ENCODE results near the gene NAA25. TPM values are rescaled to one million over a fixed set of nuclear protein-coding genes. Genes with fewer than 3 reads are reported as not detected.
A peak's percentile ranks its signal among the peaks of the same experiment; 100 is the strongest.

NAA25 gene
- total and polyA plus RNA-seq, 9 of the 15 experiments (the other 6 are each of a cell fraction or from before 2014, with no cell fraction given) = 26.6 to 59.6 (median 48.9) TPM

DNA sequence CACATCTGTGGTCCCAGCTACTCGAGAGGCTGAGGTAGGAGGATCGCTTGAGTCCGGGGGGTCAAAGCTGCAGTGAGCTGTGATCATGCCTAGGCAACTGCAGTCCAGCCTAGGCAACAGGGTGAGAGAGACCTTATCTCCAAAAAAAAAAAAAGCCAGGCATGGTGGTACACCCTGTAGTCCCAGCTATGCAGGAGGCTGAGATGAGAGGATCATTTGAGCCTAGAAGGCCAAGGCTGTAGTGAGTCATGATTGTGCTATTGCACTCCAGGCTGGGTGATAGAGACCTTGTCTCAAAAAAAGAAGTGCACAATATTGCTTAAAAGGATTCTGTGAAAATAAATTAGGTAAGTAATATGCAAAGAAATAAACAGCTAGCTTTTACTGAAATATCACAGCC is 17.0 kb downstream of the NAA25 start:
- POLR2A ChIA-PET = interaction anchor here (1.2 kb wide), 1 partner anchor 60 kb away, joined by 3 read pairs; no protein-coding TSS in a partner anchor
- intact Hi-C loops (cut with micrococcal nuclease) (no loop called here), in situ Hi-C loops (cut with MboI) (no loop called here)
- BruUV-seq (replicated peaks) = no TSS peak
- FAIRE-seq (no peak), DNase-seq (ENCODE audit: extremely low read depth in 1 of 4, low spot score in 3 of 4) (no peak), ATAC-seq (no peak)
- H3K4me3 ChIP-seq = no peak overlapping the region
- no peak overlapping the region for H3K9ac ChIP-seq (ENCODE audit: insufficient read depth in 1 of 2, low read depth in 2 of 2, low read length in 2 of 2)
- H4K20me1 ChIP-seq (replicated peaks; ENCODE audit: control insufficient read depth, insufficient read depth, low read length) = 0 out of 2 replicates have a peak, but pooled peaks cover under 1% of the 10 kb centered on the region
- peaks cover 87% of the 10 kb centered on the region for H3K36me3 ChIP-seq (ENCODE audit: control insufficient read depth, insufficient read depth, low read length)
- no peak overlapping the region for H2AFZ ChIP-seq (ENCODE audit: low read depth, low read length)
- CTCF ChIA-PET (ENCODE audit: low intra/inter-chr PET ratio) = no interaction called here
- 100% methylated on average over 1 of the region's 3 CpGs for WGBS (ENCODE audit: insufficient coverage, low coverage, missing lambda C conversion rate)
- H3K27me3 ChIP-seq (ENCODE audit: control insufficient read depth in 2 of 2, insufficient read depth in 2 of 2, low read length in 2 of 2) = no peaks in the 10 kb centered on the region
- H3K9me1 ChIP-seq (ENCODE audit: control insufficient read depth, insufficient read depth, low read length) = no peaks in the 10 kb centered on the region
- H3K27ac ChIP-seq (ENCODE audit: extremely low read depth, low read depth, low read length) = no peak overlapping the region
- no peaks in the 10 kb centered on the region for H3K9me3 ChIP-seq (replicated peaks; ENCODE audit: control insufficient read depth, insufficient read depth, low read depth, low read length)
- H3K4me1 ChIP-seq (replicated peaks in 1 of 2; ENCODE audit: control insufficient read depth in 2 of 2, insufficient read depth in 2 of 2, low read length in 2 of 2) = peaks cover 0 to under 1% of the 10 kb centered on the region in 2 experiments; a peak in 2 of 5 replicates
- peaks cover 80% of the 10 kb centered on the region for H3K79me2 ChIP-seq (ENCODE audit: control insufficient read depth, insufficient read depth, low read length)
- TF ChIP-seq PHB2 (IDR thresholded peaks at IDR 0.05; ENCODE audit: low read depth) (no peak), GATAD2A (IDR thresholded peaks at IDR 0.05) (no peak), ZNF41 (CRISPR knock-in tag; conservative IDR thresholded peaks at IDR 0.05) (no peak), RBM39 (optimal IDR thresholded peaks at IDR 0.05; ENCODE audit: low read depth, low read length) (no peak), XRCC5 (IDR thresholded peaks at IDR 0.05; ENCODE audit: low read depth, low read length) (no peak), MCM5 (IDR thresholded peaks at IDR 0.05; ENCODE audit: low read depth) (no peak), DDX20 (tag; IDR thresholded peaks at IDR 0.05; ENCODE audit: low read depth) (no peak)
- no peak overlapping the region for H3K4me2 ChIP-seq (ENCODE audit: insufficient read depth, low read length)

DNA sequence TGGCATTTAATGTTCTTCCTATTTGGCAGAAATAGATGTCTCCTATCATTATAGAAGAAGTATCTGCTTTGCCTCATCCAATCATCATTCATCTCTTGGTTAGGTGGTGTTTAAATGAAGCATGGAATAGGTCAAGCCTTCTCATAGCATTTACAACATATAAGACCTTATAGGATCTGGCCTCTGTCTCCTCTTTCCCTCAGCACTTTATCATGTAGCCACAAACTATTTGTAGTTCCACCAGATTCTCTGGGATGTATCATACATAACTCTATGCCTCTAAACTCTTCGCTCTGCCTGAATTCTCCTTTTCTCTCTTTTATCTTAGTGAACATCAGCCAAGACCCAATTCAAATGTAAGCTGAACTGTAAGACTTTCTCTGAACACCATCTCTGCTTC is 20.7 kb downstream of the NAA25 start:
- WGBS (ENCODE audit: insufficient coverage, low coverage, missing lambda C conversion rate) = 75% methylated on average over 1 of the region's 1 CpG
- Histone ChIP-seq H3K9me3 (replicated peaks; ENCODE audit: control insufficient read depth, insufficient read depth, low read depth, low read length) (no peaks in the 10 kb centered on the region), H3K4me1 (replicated peaks in 1 of 2; ENCODE audit: control insufficient read depth in 2 of 2, insufficient read depth in 2 of 2, low read length in 2 of 2) (no peaks in the 10 kb centered on the region), H2AFZ (ENCODE audit: low read depth, low read length) (no peak overlapping the region), H4K20me1 (replicated peaks; ENCODE audit: control insufficient read depth, insufficient read depth, low read length) (no peaks in the 10 kb centered on the region; the same call in 1 of the 2 replicates), H3K79me2 (ENCODE audit: control insufficient read depth, insufficient read depth, low read length) (peaks cover 60% of the 10 kb centered on the region), H3K36me3 (ENCODE audit: control insufficient read depth, insufficient read depth, low read length) (peaks cover 88% of the 10 kb centered on the region), H3K4me3 (no peak overlapping the region), H3K4me2 (ENCODE audit: insufficient read depth, low read length) (no peak overlapping the region), H3K27me3 (ENCODE audit: control insufficient read depth in 2 of 2, insufficient read depth in 2 of 2, low read length in 2 of 2) (no peaks in the 10 kb centered on the region), H3K27ac (ENCODE audit: extremely low read depth, low read depth, low read length) (no peak overlapping the region), H3K9ac (ENCODE audit: insufficient read depth in 1 of 2, low read depth in 2 of 2, low read length in 2 of 2) (no peak overlapping the region), H3K9me1 (ENCODE audit: control insufficient read depth, insufficient read depth, low read length) (no peaks in the 10 kb centered on the region)
- DNase-seq (ENCODE audit: extremely low read depth in 1 of 4, low spot score in 3 of 4) (no peak), ATAC-seq (peak; percentile 38; the same call in 2 of the 3 replicates), FAIRE-seq (no peak)
- ChIA-PET POLR2A (interaction anchor here (0.6 to 1.3 kb wide), 3 partner anchors 9 to 32 kb away, joined by 3 to 4 read pairs (median 4); no protein-coding TSS in a partner anchor), CTCF (ENCODE audit: low intra/inter-chr PET ratio) (no interaction called here)
- no peak for TF ChIP-seq POLR2AphosphoS5 (IDR thresholded peaks at IDR 0.05; ENCODE audit: control insufficient read depth, insufficient read depth, low read depth, low read length)
- no peak for TF ChIP-seq ASH1L (IDR thresholded peaks at IDR 0.05; ENCODE audit: borderline replicate concordance, low read depth, partially characterized antibody)
- TF ChIP-seq MCM2 (IDR thresholded peaks at IDR 0.05; ENCODE audit: low read depth) = no peak
- TF ChIP-seq, protein P1, sequence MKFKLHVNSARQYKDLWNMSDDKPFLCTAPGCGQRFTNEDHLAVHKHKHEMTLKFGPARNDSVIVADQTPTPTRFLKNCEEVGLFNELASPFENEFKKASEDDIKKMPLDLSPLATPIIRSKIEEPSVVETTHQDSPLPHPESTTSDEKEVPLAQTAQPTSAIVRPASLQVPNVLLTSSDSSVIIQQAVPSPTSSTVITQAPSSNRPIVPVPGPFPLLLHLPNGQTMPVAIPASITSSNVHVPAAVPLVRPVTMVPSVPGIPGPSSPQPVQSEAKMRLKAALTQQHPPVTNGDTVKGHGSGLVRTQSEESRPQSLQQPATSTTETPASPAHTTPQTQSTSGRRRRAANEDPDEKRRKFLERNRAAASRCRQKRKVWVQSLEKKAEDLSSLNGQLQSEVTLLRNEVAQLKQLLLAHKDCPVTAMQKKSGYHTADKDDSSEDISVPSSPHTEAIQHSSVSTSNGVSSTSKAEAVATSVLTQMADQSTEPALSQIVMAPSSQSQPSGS (CRISPR knock-in tag; IDR thresholded peaks at IDR 0.05) = no peak
- TF ChIP-seq, protein P2, sequence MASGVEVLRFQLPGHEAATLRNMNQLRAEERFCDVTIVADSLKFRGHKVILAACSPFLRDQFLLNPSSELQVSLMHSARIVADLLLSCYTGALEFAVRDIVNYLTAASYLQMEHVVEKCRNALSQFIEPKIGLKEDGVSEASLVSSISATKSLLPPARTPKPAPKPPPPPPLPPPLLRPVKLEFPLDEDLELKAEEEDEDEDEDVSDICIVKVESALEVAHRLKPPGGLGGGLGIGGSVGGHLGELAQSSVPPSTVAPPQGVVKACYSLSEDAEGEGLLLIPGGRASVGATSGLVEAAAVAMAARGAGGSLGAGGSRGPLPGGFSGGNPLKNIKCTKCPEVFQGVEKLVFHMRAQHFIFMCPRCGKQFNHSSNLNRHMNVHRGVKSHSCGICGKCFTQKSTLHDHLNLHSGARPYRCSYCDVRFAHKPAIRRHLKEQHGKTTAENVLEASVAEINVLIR (CRISPR knock-in tag; IDR thresholded peaks at IDR 0.05) = no peak
- intact Hi-C loops (cut with micrococcal nuclease) = no loop called here
- BruUV-seq (replicated peaks) = no TSS peak
- in situ Hi-C loops (cut with MboI) = no loop called here
